Kidney glomerular epithelial cell (primary cell): Measurements from ENCODE around the gene UBR3.

Experiments used
- DNase-seq: peaks from one replicate; lab custom pipeline; 2025; lab: John Stamatoyannopoulos, UW

The UBR3 gene

GRCh38 chr2:170005702-170006101 is 178.4 kb downstream of the UBR3 start:
- no peak for DNase-seq

GRCh38 chr2:170006587-170007325 is 179.5 kb downstream of the UBR3 start:
- no peak for DNase-seq

- DNase-seq: no peak
Measured at GRCh38 chr2:170009209-170009608, 182.0 kb downstream of the UBR3 start.

- no peak for DNase-seq
Measured at GRCh38 chr2:170012773-170013172, 185.5 kb downstream of the UBR3 start.

GRCh38 chr2:170013802-170014551 is 186.7 kb downstream of the UBR3 start:
- no peak for DNase-seq

- no peak for DNase-seq
Measured at GRCh38 chr2:170014769-170015168, 187.5 kb downstream of the UBR3 start.

- no peak for DNase-seq
Measured at GRCh38 chr2:170017860-170018532, 190.7 kb downstream of the UBR3 start.

- DNase-seq: no peak
Measured at GRCh38 chr2:170019060-170019805, 192.0 kb downstream of the UBR3 start.

GRCh38 chr2:170020777-170021176 is 193.5 kb downstream of the UBR3 start:
- DNase-seq: no peak

GRCh38 chr2:170022692-170023091 is 195.4 kb downstream of the UBR3 start:
- peak; percentile 67 for DNase-seq

- DNase-seq: no peak
Measured at GRCh38 chr2:170024721-170025120, 197.5 kb downstream of the UBR3 start.

GRCh38 chr2:170025223-170025622 is 198.0 kb downstream of the UBR3 start:
- no peak for DNase-seq

- DNase-seq: no peak
Measured at GRCh38 chr2:170026361-170026760, 199.1 kb downstream of the UBR3 start.

- no peak for DNase-seq
Measured at GRCh38 chr2:170029551-170029950, 202.3 kb downstream of the UBR3 start.

GRCh38 chr2:170030040-170030439 is 202.8 kb downstream of the UBR3 start:
- no peak for DNase-seq

GRCh38 chr2:170031288-170031687 is 204.0 kb downstream of the UBR3 start:
- DNase-seq: no peak

- DNase-seq: no peak
Measured at GRCh38 chr2:170034596-170034995, 207.3 kb downstream of the UBR3 start.

- DNase-seq: no peak
Measured at GRCh38 chr2:170038734-170039133, 211.5 kb downstream of the UBR3 start.

GRCh38 chr2:170039401-170040172 is 212.3 kb downstream of the UBR3 start:
- no peak for DNase-seq

- no peak for DNase-seq
Measured at GRCh38 chr2:170044751-170045478, 217.7 kb downstream of the UBR3 start.
